ENCODE results near the gene EMB.
"Not testable (repeated sequence)": the region's sequence is repeated elsewhere in the genome, so short reads cannot be mapped to it uniquely, and the experiment has no call there.

EMB gene
- total RNA-seq: 137 to 550 (median 268) reads per million in 9 experiments

- DNase-seq: peak; percentile 73 to 76 (median 75)
- peaks cover 46 to 58% of the 10 kb centered on the region in 2 donors for H3K4me1 Mint-ChIP-seq (ENCODE audit: low read depth in 2 of 2)
- H3K4me3 Mint-ChIP-seq: peak within 1 kb of the TSS; percentile 93 to 94
- ATAC-seq (replicated peaks): peak; percentile 72
- peak within 1 kb of the TSS; percentile 96 to 97 for H3K27ac Mint-ChIP-seq
- H3K27me3 Mint-ChIP-seq: no peaks in the 10 kb centered on the region
- peaks cover 32% of the 10 kb centered on the region for H3K36me3 Mint-ChIP-seq (ENCODE audit: insufficient read depth)
- no peaks in the 10 kb centered on the region for H3K9me3 Mint-ChIP-seq
These were observed at the start of gene EMB for GRCh38 chr5:50440651-50441492. Gene EMB, minus strand, starts transcription at chr5:50441288. Its CDS starts 137 bp downstream, at chr5:50441151.

GRCh38 chr5:50489491-50489890 is 48.4 kb upstream of the EMB start:
- H3K36me3 Mint-ChIP-seq (ENCODE audit: insufficient read depth); H3K9me3 Mint-ChIP-seq; ATAC-seq (replicated peaks); H3K27me3 Mint-ChIP-seq: not testable (repeated sequence)
- DNase-seq: peak; percentile 1 to 51 (median 45)
- Mint-ChIP-seq H3K4me1 (ENCODE audit: low read depth in 2 of 2) (peaks cover 13 to 15% of the 10 kb centered on the region in 2 donors), H3K27ac (peak overlapping the region in 1 of 2 donors; percentile 75), H3K4me3 (peak overlapping the region in 1 of 2 donors; percentile 49)

- not testable (repeated sequence) for H3K9me3 Mint-ChIP-seq; H3K27me3 Mint-ChIP-seq; DNase-seq; ATAC-seq (replicated peaks); H3K36me3 Mint-ChIP-seq (ENCODE audit: insufficient read depth); H3K4me3 Mint-ChIP-seq; H3K27ac Mint-ChIP-seq
- H3K4me1 Mint-ChIP-seq (ENCODE audit: low read depth in 2 of 2): peaks cover 5 to 19% of the 10 kb centered on the region in 2 donors
These were observed 37.7 kb upstream of the EMB start for GRCh38 chr5:50478790-50479189.

- no peak for ATAC-seq (replicated peaks)
- no peaks in the 10 kb centered on the region for H3K27me3 Mint-ChIP-seq
These were observed 35.5 kb upstream of the EMB start for GRCh38 chr5:50476549-50476948.

GRCh38 chr5:50465015-50465414 is 23.9 kb upstream of the EMB start:
- not testable (repeated sequence) for ATAC-seq (replicated peaks); H3K4me1 Mint-ChIP-seq (ENCODE audit: low read depth in 2 of 2)

More at GRCh38 chr5:50476549-50476948, 35.5 kb upstream of the EMB start:
- H3K4me1 Mint-ChIP-seq (ENCODE audit: low read depth in 2 of 2): peaks cover 5 to 19% of the 10 kb centered on the region in 2 donors
- H3K4me3 Mint-ChIP-seq: no peak overlapping the region
- peaks cover 0 to 6% of the 10 kb centered on the region in 2 donors for H3K9me3 Mint-ChIP-seq
- DNase-seq: no peak
- H3K27ac Mint-ChIP-seq: no peak overlapping the region
- H3K36me3 Mint-ChIP-seq (ENCODE audit: insufficient read depth): no peaks in the 10 kb centered on the region

GRCh38 chr5:50463726-50464125 is 22.6 kb upstream of the EMB start:
- ATAC-seq (replicated peaks): no peak
- Mint-ChIP-seq H3K4me3 (no peak overlapping the region), H3K27me3 (no peaks in the 10 kb centered on the region), H3K36me3 (ENCODE audit: insufficient read depth) (no peaks in the 10 kb centered on the region), H3K27ac (no peak overlapping the region), H3K9me3 (no peaks in the 10 kb centered on the region), H3K4me1 (ENCODE audit: low read depth in 2 of 2) (peaks cover 8 to 13% of the 10 kb centered on the region in 2 donors)
- DNase-seq: no peak

More at GRCh38 chr5:50465015-50465414, 23.9 kb upstream of the EMB start:
- DNase-seq; H3K27ac Mint-ChIP-seq; H3K27me3 Mint-ChIP-seq; H3K4me3 Mint-ChIP-seq; H3K36me3 Mint-ChIP-seq (ENCODE audit: insufficient read depth); H3K9me3 Mint-ChIP-seq: not testable (repeated sequence)

GRCh38 chr5:50463047-50463446 is 22.0 kb upstream of the EMB start:
- no peak for DNase-seq
- H3K9me3 Mint-ChIP-seq: no peaks in the 10 kb centered on the region
- no peak overlapping the region for H3K4me3 Mint-ChIP-seq
- peaks cover 14 to 15% of the 10 kb centered on the region in 2 donors for H3K4me1 Mint-ChIP-seq (ENCODE audit: low read depth in 2 of 2)
- no peaks in the 10 kb centered on the region for H3K27me3 Mint-ChIP-seq
- ATAC-seq (replicated peaks): no peak
- H3K27ac Mint-ChIP-seq: no peak overlapping the region
- H3K36me3 Mint-ChIP-seq (ENCODE audit: insufficient read depth): no peaks in the 10 kb centered on the region

GRCh38 chr5:50462579-50462978 is 21.5 kb upstream of the EMB start:
- H3K4me3 Mint-ChIP-seq; DNase-seq; H3K36me3 Mint-ChIP-seq (ENCODE audit: insufficient read depth); H3K27ac Mint-ChIP-seq; H3K27me3 Mint-ChIP-seq; ATAC-seq (replicated peaks); H3K9me3 Mint-ChIP-seq: not testable (repeated sequence)
- H3K4me1 Mint-ChIP-seq (ENCODE audit: low read depth in 2 of 2): peaks cover 19% of the 10 kb centered on the region in 2 donors

GRCh38 chr5:50458372-50458771 is 17.3 kb upstream of the EMB start:
- Mint-ChIP-seq H3K4me1 (ENCODE audit: low read depth in 2 of 2) (peaks cover 22 to 24% of the 10 kb centered on the region in 2 donors), H3K4me3 (peak overlapping the region; percentile 53 to 54), H3K27ac (peak overlapping the region; percentile 78 to 83), H3K9me3 (peaks cover 4 to 11% of the 10 kb centered on the region in 2 donors)
- not testable (repeated sequence) for ATAC-seq (replicated peaks); H3K36me3 Mint-ChIP-seq (ENCODE audit: insufficient read depth); H3K27me3 Mint-ChIP-seq
- DNase-seq: peak; percentile 39 to 58 (median 49)

- not testable (repeated sequence) for H3K36me3 Mint-ChIP-seq (ENCODE audit: insufficient read depth); H3K9me3 Mint-ChIP-seq; ATAC-seq (replicated peaks); H3K27ac Mint-ChIP-seq; H3K4me3 Mint-ChIP-seq; H3K27me3 Mint-ChIP-seq; DNase-seq
- H3K4me1 Mint-ChIP-seq (ENCODE audit: low read depth in 2 of 2): peaks cover 29 to 34% of the 10 kb centered on the region in 2 donors
These were observed 8.2 kb upstream of the EMB start for GRCh38 chr5:50449241-50449640.

GRCh38 chr5:50447941-50448340 is 6.9 kb upstream of the EMB start:
- Mint-ChIP-seq H3K4me3 (no peak overlapping the region), H3K27me3 (no peaks in the 10 kb centered on the region), H3K36me3 (ENCODE audit: insufficient read depth) (peaks cover 3% of the 10 kb centered on the region), H3K27ac (no peak overlapping the region), H3K4me1 (ENCODE audit: low read depth in 2 of 2) (peaks cover 31 to 38% of the 10 kb centered on the region in 2 donors), H3K9me3 (no peaks in the 10 kb centered on the region)
- DNase-seq (no peak), ATAC-seq (replicated peaks) (no peak)

GRCh38 chr5:50447228-50447627 is 6.1 kb upstream of the EMB start:
- H3K4me3 Mint-ChIP-seq: no peak overlapping the region
- no peaks in the 10 kb centered on the region for H3K27me3 Mint-ChIP-seq
- DNase-seq (no peak), ATAC-seq (replicated peaks) (no peak)
- H3K9me3 Mint-ChIP-seq: no peaks in the 10 kb centered on the region
- peaks cover 35 to 43% of the 10 kb centered on the region in 2 donors for H3K4me1 Mint-ChIP-seq (ENCODE audit: low read depth in 2 of 2)
- H3K27ac Mint-ChIP-seq: no peak overlapping the region
- peaks cover 3% of the 10 kb centered on the region for H3K36me3 Mint-ChIP-seq (ENCODE audit: insufficient read depth)

GRCh38 chr5:50445296-50445949 is 4.3 kb upstream of the EMB start:
- H3K4me3 Mint-ChIP-seq: peak overlapping the region; percentile 55 to 56
- peak; percentile 35 for ATAC-seq (replicated peaks)
- H3K27ac Mint-ChIP-seq: peak overlapping the region; percentile 54 to 82
- peaks cover 37 to 51% of the 10 kb centered on the region in 2 donors for H3K4me1 Mint-ChIP-seq (ENCODE audit: low read depth in 2 of 2)
- H3K27me3 Mint-ChIP-seq: no peaks in the 10 kb centered on the region
- DNase-seq: peak; percentile 19 to 35 (median 31)
- H3K36me3 Mint-ChIP-seq (ENCODE audit: insufficient read depth): peaks cover 17% of the 10 kb centered on the region
- H3K9me3 Mint-ChIP-seq: no peaks in the 10 kb centered on the region

Measured in effector memory CD8-positive, alpha-beta T cell (primary cell).